ENCODE results near the gene FCN2. TPM values are rescaled to one million over a fixed set of nuclear protein-coding genes. Genes with fewer than 3 reads are reported as not detected.

The FCN2 gene
- total and polyA plus RNA-seq, 4 donors: 0.20 to 0.22 TPM; not detected in 2

GRCh38 chr9:134863306-134863902 is 17.2 kb upstream of the FCN2 start:
- no peak for TF ChIP-seq CTCF (IDR thresholded peaks at IDR 0.05; ENCODE audit: control extremely low read depth, extremely low read depth)
- DNase-seq: no peak
- H3K4me1 ChIP-seq (ENCODE audit: control insufficient read depth in 5 of 5, insufficient read depth in 5 of 5, low read length in 5 of 5): peaks cover 0 to 4% (median 0%) of the 10 kb centered on the region in 5 donors
- no peaks in the 10 kb centered on the region for H3K27me3 ChIP-seq (ENCODE audit: control insufficient read depth in 3 of 3, insufficient read depth in 3 of 3, low read length in 2 of 3)
- peaks cover 0 to 6% (median 0%) of the 10 kb centered on the region in 4 donors for H3K9me3 ChIP-seq (ENCODE audit: control insufficient read depth in 4 of 4, insufficient read depth in 3 of 4, low read length in 3 of 4)
- no peak overlapping the region for H3K4me3 ChIP-seq
- no peak overlapping the region for H3K9ac ChIP-seq (ENCODE audit: insufficient read depth in 1 of 2, low read length in 2 of 2)
- WGBS, 2 donors: 85 to 94% methylated on average over 16 of the region's 16 CpGs
- no peaks in the 10 kb centered on the region for H3K36me3 ChIP-seq (ENCODE audit: control insufficient read depth in 4 of 4, insufficient read depth in 4 of 4, low read length in 4 of 4)
- no peak overlapping the region for H3K27ac ChIP-seq (ENCODE audit: low read depth in 1 of 2, low read length in 1 of 2)
- ATAC-seq (ENCODE audit: insufficient read depth, low FRiP score): no peak

- Histone ChIP-seq H3K36me3 (ENCODE audit: control insufficient read depth in 4 of 4, insufficient read depth in 4 of 4, low read length in 4 of 4) (no peaks in the 10 kb centered on the region), H3K9me3 (ENCODE audit: control insufficient read depth in 4 of 4, insufficient read depth in 3 of 4, low read length in 3 of 4) (peaks cover 0 to 6% (median 0%) of the 10 kb centered on the region in 4 donors), H3K27ac (ENCODE audit: low read depth in 1 of 2, low read length in 1 of 2) (no peak overlapping the region), H3K27me3 (ENCODE audit: control insufficient read depth in 3 of 3, insufficient read depth in 3 of 3, low read length in 2 of 3) (no peaks in the 10 kb centered on the region), H3K4me1 (ENCODE audit: control insufficient read depth in 5 of 5, insufficient read depth in 5 of 5, low read length in 5 of 5) (peaks cover 0 to 4% (median 0%) of the 10 kb centered on the region in 5 donors), H3K4me3 (no peak overlapping the region), H3K9ac (ENCODE audit: insufficient read depth in 1 of 2, low read length in 2 of 2) (no peak overlapping the region)
- DNase-seq (peak in 2 of 3 donors; percentile 19 to 39), ATAC-seq (ENCODE audit: insufficient read depth, low FRiP score) (no peak)
- TF ChIP-seq CTCF (IDR thresholded peaks at IDR 0.05; ENCODE audit: control extremely low read depth, extremely low read depth): no peak
- 77 to 91% methylated on average over 28 of the region's 28 CpGs for WGBS, 2 donors
Observed at GRCh38 chr9:134863941-134864820, 16.4 kb upstream of the FCN2 start.

- no peak for TF ChIP-seq CTCF (IDR thresholded peaks at IDR 0.05; ENCODE audit: control extremely low read depth, extremely low read depth)
- H3K9me3 ChIP-seq (ENCODE audit: control insufficient read depth in 4 of 4, insufficient read depth in 3 of 4, low read length in 3 of 4): peaks cover 0 to 6% (median 0%) of the 10 kb centered on the region in 4 donors
- H3K27ac ChIP-seq (ENCODE audit: low read depth in 1 of 2, low read length in 1 of 2): no peak overlapping the region
- no peak overlapping the region for H3K4me3 ChIP-seq
- 91 to 95% methylated on average over 13 of the region's 13 CpGs for WGBS, 2 donors
- peaks cover 0 to 4% (median 0%) of the 10 kb centered on the region in 5 donors for H3K4me1 ChIP-seq (ENCODE audit: control insufficient read depth in 5 of 5, insufficient read depth in 5 of 5, low read length in 5 of 5)
- no peak for ATAC-seq (ENCODE audit: insufficient read depth, low FRiP score)
- no peaks in the 10 kb centered on the region for H3K27me3 ChIP-seq (ENCODE audit: control insufficient read depth in 3 of 3, insufficient read depth in 3 of 3, low read length in 2 of 3)
- H3K36me3 ChIP-seq (ENCODE audit: control insufficient read depth in 4 of 4, insufficient read depth in 4 of 4, low read length in 4 of 4): no peaks in the 10 kb centered on the region
- no peak overlapping the region for H3K9ac ChIP-seq (ENCODE audit: insufficient read depth in 1 of 2, low read length in 2 of 2)
- peak in 1 of 3 donors; percentile 9 for DNase-seq
Observed at GRCh38 chr9:134864821-134865190, 15.8 kb upstream of the FCN2 start.

Measured in lung (tissue), 12 donors.